ENCODE data around the gene PPP3CA. TPM values are rescaled to one million over a fixed set of nuclear protein-coding genes. Genes with fewer than 3 reads are reported as not detected.
A peak's percentile ranks its signal among the peaks of the same experiment; 100 is the strongest.

Gene PPP3CA
- total and polyA plus RNA-seq, 4 donors, result 13.5 to 72.0 (median 30.7) TPM

DNA sequence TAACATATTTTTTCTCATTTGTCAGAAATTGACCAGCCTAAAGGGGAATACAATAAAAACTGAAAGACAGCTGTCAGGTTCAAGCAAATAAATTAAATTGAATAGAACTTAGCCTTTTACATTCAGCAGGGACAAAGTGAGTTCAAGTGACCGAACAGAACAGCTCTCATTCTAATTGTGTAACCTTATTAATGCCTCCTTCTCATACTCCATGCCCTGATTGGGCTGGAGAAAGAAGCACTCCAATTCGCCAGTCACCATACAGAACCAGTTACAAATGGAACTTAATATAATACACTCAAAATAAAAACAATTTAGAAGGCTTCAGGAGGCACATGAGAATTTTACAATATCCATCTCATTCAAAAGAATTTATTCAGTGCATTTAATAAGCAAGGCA is 8.0 kb downstream of the PPP3CA start:
- no peak overlapping the region for H3K27ac ChIP-seq (ENCODE audit: low read depth in 1 of 2, low read length in 1 of 2)
- H3K4me1 ChIP-seq (ENCODE audit: control insufficient read depth in 5 of 5, insufficient read depth in 5 of 5, low read length in 5 of 5), result peaks cover 0 to 12% (median 2%) of the 10 kb centered on the region in 5 donors
- no peaks in the 10 kb centered on the region for H3K9me3 ChIP-seq (ENCODE audit: control insufficient read depth in 4 of 4, insufficient read depth in 3 of 4, low read length in 3 of 4)
- H3K36me3 ChIP-seq (ENCODE audit: control insufficient read depth in 4 of 4, insufficient read depth in 4 of 4, low read length in 4 of 4), result no peaks in the 10 kb centered on the region
- no peak overlapping the region for H3K4me3 ChIP-seq
- TF ChIP-seq CTCF (IDR thresholded peaks at IDR 0.05; ENCODE audit: control extremely low read depth, extremely low read depth), result no peak
- no peak overlapping the region for H3K9ac ChIP-seq (ENCODE audit: insufficient read depth in 1 of 2, low read length in 2 of 2)
- DNase-seq (no peak), ATAC-seq (ENCODE audit: insufficient read depth, low FRiP score) (no peak)
- H3K27me3 ChIP-seq (ENCODE audit: control insufficient read depth in 3 of 3, insufficient read depth in 3 of 3, low read length in 2 of 3), result no peaks in the 10 kb centered on the region
- WGBS, 2 donors, result 72 to 94% methylated on average over 2 of the region's 2 CpGs

DNA sequence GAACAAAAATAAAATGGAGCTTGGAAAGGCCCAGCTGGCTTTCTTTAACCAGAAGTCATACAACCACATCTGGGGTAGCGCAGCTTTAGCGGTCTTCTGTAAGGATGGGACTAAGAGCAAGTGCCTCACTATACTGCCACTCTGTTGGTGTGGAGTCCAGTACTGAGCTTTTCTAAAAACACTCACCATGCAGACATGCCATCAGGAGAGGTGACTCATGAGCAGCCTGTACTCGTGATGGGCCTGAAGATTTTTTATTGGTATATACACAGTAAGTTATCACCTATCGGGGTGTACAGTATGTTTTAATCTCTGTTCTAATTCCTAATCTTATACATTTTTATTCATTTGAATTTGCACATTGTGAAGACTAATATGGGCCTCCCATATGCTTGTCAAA is 9.6 kb downstream of the PPP3CA start:
- Histone ChIP-seq H3K9ac (ENCODE audit: insufficient read depth in 1 of 2, low read length in 2 of 2) (no peak overlapping the region), H3K27ac (ENCODE audit: low read depth in 1 of 2, low read length in 1 of 2) (no peak overlapping the region), H3K36me3 (ENCODE audit: control insufficient read depth in 4 of 4, insufficient read depth in 4 of 4, low read length in 4 of 4) (no peaks in the 10 kb centered on the region), H3K9me3 (ENCODE audit: control insufficient read depth in 4 of 4, insufficient read depth in 3 of 4, low read length in 3 of 4) (no peaks in the 10 kb centered on the region), H3K4me1 (ENCODE audit: control insufficient read depth in 5 of 5, insufficient read depth in 5 of 5, low read length in 5 of 5) (peaks cover 0 to 12% (median 2%) of the 10 kb centered on the region in 5 donors), H3K27me3 (ENCODE audit: control insufficient read depth in 3 of 3, insufficient read depth in 3 of 3, low read length in 2 of 3) (no peaks in the 10 kb centered on the region), H3K4me3 (no peak overlapping the region)
- no peak for TF ChIP-seq CTCF (IDR thresholded peaks at IDR 0.05; ENCODE audit: control extremely low read depth, extremely low read depth)
- WGBS, 2 donors, result 90 to 97% methylated on average over 4 of the region's 4 CpGs
- DNase-seq (no peak), ATAC-seq (ENCODE audit: insufficient read depth, low FRiP score) (no peak)

GRCh38 chr4:101334963-101335572 is 12.3 kb downstream of the PPP3CA start:
- DNase-seq (no peak), ATAC-seq (ENCODE audit: insufficient read depth, low FRiP score) (no peak)
- Histone ChIP-seq H3K27ac (ENCODE audit: low read depth in 1 of 2, low read length in 1 of 2) (no peak overlapping the region), H3K4me1 (ENCODE audit: control insufficient read depth in 5 of 5, insufficient read depth in 5 of 5, low read length in 5 of 5) (peaks cover 0 to 12% (median 2%) of the 10 kb centered on the region in 5 donors), H3K9me3 (ENCODE audit: control insufficient read depth in 4 of 4, insufficient read depth in 3 of 4, low read length in 3 of 4) (no peaks in the 10 kb centered on the region), H3K36me3 (ENCODE audit: control insufficient read depth in 4 of 4, insufficient read depth in 4 of 4, low read length in 4 of 4) (no peaks in the 10 kb centered on the region), H3K4me3 (no peak overlapping the region), H3K27me3 (ENCODE audit: control insufficient read depth in 3 of 3, insufficient read depth in 3 of 3, low read length in 2 of 3) (no peaks in the 10 kb centered on the region), H3K9ac (ENCODE audit: insufficient read depth in 1 of 2, low read length in 2 of 2) (no peak overlapping the region)
- TF ChIP-seq CTCF (IDR thresholded peaks at IDR 0.05; ENCODE audit: control extremely low read depth, extremely low read depth), result no peak
- 78 to 89% methylated on average over 6 of the region's 6 CpGs for WGBS, 2 donors

- no peak for ATAC-seq (ENCODE audit: insufficient read depth, low FRiP score)
- WGBS, 2 donors, result 90 to 95% methylated on average over 4 of the region's 4 CpGs
- H3K4me1 ChIP-seq (ENCODE audit: control insufficient read depth in 5 of 5, insufficient read depth in 5 of 5, low read length in 5 of 5), result peaks cover 0 to 24% (median 0%) of the 10 kb centered on the region in 5 donors
Observed at GRCh38 chr4:101332424-101332823, 14.9 kb downstream of the PPP3CA start.

More at GRCh38 chr4:101332424-101332823, 14.9 kb downstream of the PPP3CA start:
- no peaks in the 10 kb centered on the region for H3K9me3 ChIP-seq (ENCODE audit: control insufficient read depth in 4 of 4, insufficient read depth in 3 of 4, low read length in 3 of 4)
- no peak overlapping the region for H3K27ac ChIP-seq (ENCODE audit: low read depth in 1 of 2, low read length in 1 of 2)
- H3K9ac ChIP-seq (ENCODE audit: insufficient read depth in 1 of 2, low read length in 2 of 2), result no peak overlapping the region
- no peaks in the 10 kb centered on the region for H3K27me3 ChIP-seq (ENCODE audit: control insufficient read depth in 3 of 3, insufficient read depth in 3 of 3, low read length in 2 of 3)
- H3K4me3 ChIP-seq, result no peak overlapping the region
- peak in 1 of 3 donors; percentile 29 for DNase-seq
- TF ChIP-seq CTCF (IDR thresholded peaks at IDR 0.05; ENCODE audit: control extremely low read depth, extremely low read depth), result no peak
- H3K36me3 ChIP-seq (ENCODE audit: control insufficient read depth in 4 of 4, insufficient read depth in 4 of 4, low read length in 4 of 4), result no peaks in the 10 kb centered on the region
